C4-2B (cell line): ENCODE measurements around the gene FNDC3A.

Source experiments
- H3K27ac ChIP-seq: fragments of 450-650 bp; 2 replicates; pipeline ENCODE4 v1.5.1; 2017
- ZFX ChIP-seq: fragments of 450-650 bp; IDR thresholded peaks from 2 replicates; pipeline ENCODE4 v1.6.1; 2017
- TF ChIP-seq, protein P1 (sequence below): fragments of 450-650 bp; conservative IDR thresholded peaks from 2 replicates; pipeline ENCODE4 v1.5.1; 2017; ENCODE audit warnings: mild to moderate bottlenecking

FNDC3A gene

GRCh38 chr13:49220856-49221589 lies 245.3 kb downstream of the FNDC3A start:
- TF ChIP-seq, protein P1, sequence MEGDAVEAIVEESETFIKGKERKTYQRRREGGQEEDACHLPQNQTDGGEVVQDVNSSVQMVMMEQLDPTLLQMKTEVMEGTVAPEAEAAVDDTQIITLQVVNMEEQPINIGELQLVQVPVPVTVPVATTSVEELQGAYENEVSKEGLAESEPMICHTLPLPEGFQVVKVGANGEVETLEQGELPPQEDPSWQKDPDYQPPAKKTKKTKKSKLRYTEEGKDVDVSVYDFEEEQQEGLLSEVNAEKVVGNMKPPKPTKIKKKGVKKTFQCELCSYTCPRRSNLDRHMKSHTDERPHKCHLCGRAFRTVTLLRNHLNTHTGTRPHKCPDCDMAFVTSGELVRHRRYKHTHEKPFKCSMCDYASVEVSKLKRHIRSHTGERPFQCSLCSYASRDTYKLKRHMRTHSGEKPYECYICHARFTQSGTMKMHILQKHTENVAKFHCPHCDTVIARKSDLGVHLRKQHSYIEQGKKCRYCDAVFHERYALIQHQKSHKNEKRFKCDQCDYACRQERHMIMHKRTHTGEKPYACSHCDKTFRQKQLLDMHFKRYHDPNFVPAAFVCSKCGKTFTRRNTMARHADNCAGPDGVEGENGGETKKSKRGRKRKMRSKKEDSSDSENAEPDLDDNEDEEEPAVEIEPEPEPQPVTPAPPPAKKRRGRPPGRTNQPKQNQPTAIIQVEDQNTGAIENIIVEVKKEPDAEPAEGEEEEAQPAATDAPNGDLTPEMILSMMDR, result no peak
- TF ChIP-seq ZFX, result no peak
- H3K27ac ChIP-seq, result no peak overlapping the region

DNA sequence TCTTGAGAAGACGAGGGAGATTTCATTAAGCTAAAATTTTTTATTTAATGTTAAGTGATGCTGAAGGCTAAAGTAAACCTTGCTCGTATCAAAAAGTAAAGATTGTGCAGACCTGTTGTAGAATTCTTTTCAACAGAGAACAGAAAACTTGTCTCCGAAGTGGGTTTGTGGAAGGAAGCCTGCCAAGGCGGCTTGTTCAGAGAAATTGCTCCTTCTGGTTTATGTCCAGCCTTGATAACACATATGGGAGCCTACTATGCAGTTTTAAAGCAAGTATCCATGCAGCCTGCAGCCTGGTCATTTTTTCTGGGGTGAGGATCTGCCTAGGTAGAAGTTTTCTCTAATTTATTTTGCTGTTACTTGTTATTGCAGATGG lies 245.9 kb downstream of the FNDC3A start:
- H3K27ac ChIP-seq, result no peak overlapping the region
- TF ChIP-seq, protein P1, result no peak
- no peak for TF ChIP-seq ZFX

GRCh38 chr13:49225223-49226042 lies 249.7 kb downstream of the FNDC3A start:
- no peak for TF ChIP-seq ZFX
- TF ChIP-seq, protein P1, result no peak
- H3K27ac ChIP-seq, result peak overlapping the region; percentile 17; the same call in 1 of the 2 replicates

DNA sequence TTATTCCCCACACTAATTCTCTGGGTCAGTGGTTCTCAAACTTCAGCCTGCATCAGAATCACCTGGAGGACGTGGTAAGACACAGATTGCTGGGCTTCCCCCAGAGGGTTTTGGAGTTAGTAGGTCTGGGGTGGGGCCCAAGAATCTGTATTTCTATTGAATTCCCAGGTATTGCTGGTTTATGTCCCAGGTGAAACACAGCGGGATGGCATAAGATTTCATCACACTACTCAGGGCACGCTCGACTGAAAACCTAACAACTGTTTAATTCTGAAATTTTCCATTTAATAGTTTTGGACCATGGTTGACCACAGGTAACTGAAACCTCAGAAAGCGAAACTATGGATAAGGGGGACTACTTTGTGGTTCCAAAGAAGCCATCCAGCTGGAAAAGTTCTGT lies 250.9 kb downstream of the FNDC3A start:
- H3K27ac ChIP-seq, result no peak overlapping the region
- TF ChIP-seq, protein P1, result no peak
- no peak for TF ChIP-seq ZFX

DNA sequence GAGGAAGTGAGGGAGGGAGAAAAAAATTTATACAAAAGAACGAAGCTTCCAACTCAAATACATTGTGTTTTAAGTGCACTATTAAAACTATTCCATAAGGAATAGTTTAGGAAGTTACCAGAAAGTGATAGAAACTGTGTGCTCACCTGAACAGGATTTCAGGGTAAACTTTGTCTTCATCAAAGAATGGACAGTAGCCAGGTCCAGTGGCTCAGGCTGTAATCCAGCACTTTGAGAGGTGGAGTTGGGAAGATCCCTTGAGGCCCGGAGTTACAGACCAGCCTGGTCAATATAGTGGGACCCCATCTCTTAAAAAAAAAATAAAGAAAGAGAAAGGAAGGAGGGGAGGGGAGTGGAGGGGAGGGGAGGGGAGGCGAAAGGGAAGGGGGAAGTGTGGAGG lies 259.0 kb downstream of the FNDC3A start:
- TF ChIP-seq, protein P1, result no peak
- TF ChIP-seq ZFX, result no peak
- H3K27ac ChIP-seq, result no peak overlapping the region

GRCh38 chr13:49235856-49236431 lies 260.2 kb downstream of the FNDC3A start:
- TF ChIP-seq ZFX, result no peak
- TF ChIP-seq, protein P1, result no peak
- H3K27ac ChIP-seq, result no peak overlapping the region

DNA sequence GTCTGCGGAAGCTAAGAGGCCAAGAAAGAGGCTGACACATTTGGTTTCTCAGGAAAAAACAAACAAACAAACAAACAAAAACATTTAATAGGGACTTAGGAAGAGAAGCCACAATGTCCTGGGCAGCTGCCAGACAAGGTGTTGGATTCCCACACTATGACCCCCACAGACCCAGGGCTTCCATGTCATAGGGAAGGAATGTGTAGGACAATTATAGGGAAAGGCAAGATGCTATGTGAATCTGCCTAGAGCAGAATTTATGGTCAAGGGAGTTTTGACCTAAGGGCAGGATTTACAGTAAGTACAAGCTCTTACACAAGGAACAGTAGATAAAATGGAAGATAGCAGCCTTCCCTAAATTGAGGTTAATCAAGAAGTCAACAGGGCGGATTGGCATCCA lies 262.9 kb downstream of the FNDC3A start:
- H3K27ac ChIP-seq, result no peak overlapping the region
- TF ChIP-seq, protein P1, result no peak
- no peak for TF ChIP-seq ZFX
